ENCODE data around the gene STK10. TPM values are rescaled to one million over a fixed set of nuclear protein-coding genes. Genes with fewer than 3 reads are reported as not detected.

The STK10 gene
- polyA plus RNA-seq, 2 of the 4 experiments (the other 2 are of a cell fraction), result 4.3 to 13.1 TPM

DNA sequence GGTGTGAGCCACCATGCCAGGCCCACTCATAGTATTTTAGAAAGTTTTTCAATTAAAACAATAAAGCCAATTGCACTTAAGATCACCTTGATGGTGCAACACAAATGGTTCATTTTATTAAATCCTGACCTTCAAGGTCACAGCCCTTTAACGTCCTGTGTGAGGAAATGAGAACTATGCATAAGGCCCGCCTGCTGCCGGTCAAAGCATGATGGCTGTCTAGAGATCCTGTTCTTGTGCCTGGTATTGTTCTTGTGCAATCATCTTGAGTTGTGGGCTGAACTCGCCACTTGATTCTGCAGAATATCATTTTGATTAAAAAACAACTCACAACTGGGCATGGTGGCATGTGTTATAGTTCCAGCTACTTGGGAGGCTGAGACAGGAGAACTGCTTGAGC lies 137.9 kb downstream of the STK10 start (continued):
- TF ChIP-seq TFCP2L1 (CRISPR knock-in tag; IDR thresholded peaks at IDR 0.05) (no peak), ZNF302 (CRISPR knock-in tag; IDR thresholded peaks at IDR 0.05) (no peak), RFX5 (IDR thresholded peaks at IDR 0.05) (no peak), SREBF2 (IDR thresholded peaks at IDR 0.05) (no peak), KDM1A (IDR thresholded peaks at IDR 0.05; ENCODE audit: low read depth) (no peak), EP300 (IDR thresholded peaks at IDR 0.05) (no peak)
- TF ChIP-seq, protein P1, sequence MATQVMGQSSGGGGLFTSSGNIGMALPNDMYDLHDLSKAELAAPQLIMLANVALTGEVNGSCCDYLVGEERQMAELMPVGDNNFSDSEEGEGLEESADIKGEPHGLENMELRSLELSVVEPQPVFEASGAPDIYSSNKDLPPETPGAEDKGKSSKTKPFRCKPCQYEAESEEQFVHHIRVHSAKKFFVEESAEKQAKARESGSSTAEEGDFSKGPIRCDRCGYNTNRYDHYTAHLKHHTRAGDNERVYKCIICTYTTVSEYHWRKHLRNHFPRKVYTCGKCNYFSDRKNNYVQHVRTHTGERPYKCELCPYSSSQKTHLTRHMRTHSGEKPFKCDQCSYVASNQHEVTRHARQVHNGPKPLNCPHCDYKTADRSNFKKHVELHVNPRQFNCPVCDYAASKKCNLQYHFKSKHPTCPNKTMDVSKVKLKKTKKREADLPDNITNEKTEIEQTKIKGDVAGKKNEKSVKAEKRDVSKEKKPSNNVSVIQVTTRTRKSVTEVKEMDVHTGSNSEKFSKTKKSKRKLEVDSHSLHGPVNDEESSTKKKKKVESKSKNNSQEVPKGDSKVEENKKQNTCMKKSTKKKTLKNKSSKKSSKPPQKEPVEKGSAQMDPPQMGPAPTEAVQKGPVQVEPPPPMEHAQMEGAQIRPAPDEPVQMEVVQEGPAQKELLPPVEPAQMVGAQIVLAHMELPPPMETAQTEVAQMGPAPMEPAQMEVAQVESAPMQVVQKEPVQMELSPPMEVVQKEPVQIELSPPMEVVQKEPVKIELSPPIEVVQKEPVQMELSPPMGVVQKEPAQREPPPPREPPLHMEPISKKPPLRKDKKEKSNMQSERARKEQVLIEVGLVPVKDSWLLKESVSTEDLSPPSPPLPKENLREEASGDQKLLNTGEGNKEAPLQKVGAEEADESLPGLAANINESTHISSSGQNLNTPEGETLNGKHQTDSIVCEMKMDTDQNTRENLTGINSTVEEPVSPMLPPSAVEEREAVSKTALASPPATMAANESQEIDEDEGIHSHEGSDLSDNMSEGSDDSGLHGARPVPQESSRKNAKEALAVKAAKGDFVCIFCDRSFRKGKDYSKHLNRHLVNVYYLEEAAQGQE (IDR thresholded peaks at IDR 0.05), result no peak
- TF ChIP-seq, protein P2, sequence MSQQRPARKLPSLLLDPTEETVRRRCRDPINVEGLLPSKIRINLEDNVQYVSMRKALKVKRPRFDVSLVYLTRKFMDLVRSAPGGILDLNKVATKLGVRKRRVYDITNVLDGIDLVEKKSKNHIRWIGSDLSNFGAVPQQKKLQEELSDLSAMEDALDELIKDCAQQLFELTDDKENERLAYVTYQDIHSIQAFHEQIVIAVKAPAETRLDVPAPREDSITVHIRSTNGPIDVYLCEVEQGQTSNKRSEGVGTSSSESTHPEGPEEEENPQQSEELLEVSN (IDR thresholded peaks at IDR 0.05; ENCODE audit: borderline replicate concordance, low read depth), result no peak

DNA sequence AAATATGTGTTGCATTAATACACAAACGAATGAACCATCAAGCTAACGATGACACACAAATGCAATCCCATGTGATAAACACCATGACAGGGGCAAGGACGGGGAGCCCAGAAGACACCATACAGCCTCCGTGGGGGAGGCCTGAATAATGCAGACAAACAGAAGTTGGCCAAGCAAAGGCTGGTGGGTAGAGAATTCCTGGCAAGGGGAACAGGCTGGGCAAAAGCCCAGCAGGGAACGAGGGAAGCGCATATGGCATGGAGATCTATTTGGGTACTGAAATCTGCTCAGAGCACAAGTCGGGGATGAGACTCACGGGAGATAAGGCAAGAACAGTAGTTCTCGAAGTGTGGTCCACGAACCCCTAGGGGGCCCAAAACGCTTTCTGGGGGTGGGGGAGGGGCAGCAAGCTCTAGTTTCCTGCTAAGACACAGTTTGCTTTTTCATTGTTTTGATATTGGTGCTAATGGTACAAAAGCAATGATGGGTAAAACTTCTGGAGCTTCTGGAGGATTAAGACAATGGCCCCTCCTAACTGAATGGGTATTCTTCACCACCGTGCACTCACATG lies 138.7 kb downstream of the STK10 start:
- Histone ChIP-seq H3K27ac (no peak overlapping the region), H3K4me1 (no peaks in the 10 kb centered on the region), H3K9me3 (no peaks in the 10 kb centered on the region), H3K4me2 (no peak overlapping the region), H3K4me3 (no peak overlapping the region)
- WGBS (ENCODE audit: missing lambda C conversion rate), result 83% methylated on average over 12 of the region's 12 CpGs
- FAIRE-seq, result no peak
- TF ChIP-seq RAD21 (conservative IDR thresholded peaks at IDR 0.05 in 1 of 2, IDR thresholded peaks at IDR 0.05 in 1 of 2) (no peak), CBX2 (IDR thresholded peaks at IDR 0.05; ENCODE audit: borderline replicate concordance, low read depth) (no peak), ESRRA (IDR thresholded peaks at IDR 0.05; ENCODE audit: borderline replicate concordance, low read length) (no peak), NFE2L2 (conservative IDR thresholded peaks at IDR 0.05; ENCODE audit: low read length) (no peak), GATA3 (IDR thresholded peaks at IDR 0.05; ENCODE audit: borderline replicate concordance) (no peak), PHF8 (IDR thresholded peaks at IDR 0.05; ENCODE audit: borderline replicate concordance, low read depth) (no peak), CBX8 (IDR thresholded peaks at IDR 0.05) (no peak), ZC3H11A (IDR thresholded peaks at IDR 0.05) (no peak)
- TF ChIP-seq, protein P3, sequence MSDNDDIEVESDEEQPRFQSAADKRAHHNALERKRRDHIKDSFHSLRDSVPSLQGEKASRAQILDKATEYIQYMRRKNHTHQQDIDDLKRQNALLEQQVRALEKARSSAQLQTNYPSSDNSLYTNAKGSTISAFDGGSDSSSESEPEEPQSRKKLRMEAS (IDR thresholded peaks at IDR 0.05), result no peak
- no peak for ATAC-seq
- ChIA-PET POLR2A (no interaction called here), CTCF (interaction anchor here (1.4 to 2.6 kb wide), 2 partner anchors 8 to 137 kb away, joined by 3 to 8 read pairs; no protein-coding TSS in a partner anchor)
- no peak for DNase-seq (ENCODE audit: low read depth in 1 of 2, low spot score in 1 of 2)

DNA sequence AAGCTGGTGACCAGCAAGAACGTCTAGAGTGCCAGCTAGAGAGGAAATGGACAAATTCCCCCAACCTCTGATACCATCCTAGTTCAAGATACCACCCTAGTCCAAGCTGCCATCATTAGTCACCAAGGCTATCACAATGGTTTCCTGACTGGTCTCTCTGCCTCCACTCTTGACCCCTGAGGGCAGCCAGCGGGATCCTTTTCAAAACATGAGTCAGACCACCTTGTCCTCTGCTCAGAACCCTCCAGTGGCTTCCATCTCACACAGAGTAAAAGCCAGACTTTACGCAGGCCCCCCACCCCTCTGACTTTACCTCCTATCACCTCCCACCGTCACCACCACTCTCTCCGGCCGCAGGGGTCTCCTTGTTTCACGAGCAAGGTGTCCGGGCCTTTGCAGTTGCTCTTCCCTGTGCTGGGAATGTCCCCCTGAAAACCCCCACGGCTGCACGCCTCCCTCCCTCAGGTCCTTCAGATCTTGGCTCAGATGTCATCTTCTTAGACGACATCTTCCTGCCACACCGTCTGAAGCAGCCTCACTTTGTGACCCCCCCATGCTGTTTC lies 139.4 kb downstream of the STK10 start:
- no peak for FAIRE-seq

More for the DNA sequence above, 139.4 kb downstream of the STK10 start:
- DNase-seq (ENCODE audit: low read depth in 1 of 2, low spot score in 1 of 2) (no peak), ATAC-seq (no peak)
- Histone ChIP-seq H3K27ac (no peak overlapping the region), H3K4me2 (no peak overlapping the region), H3K4me1 (no peaks in the 10 kb centered on the region), H3K4me3 (no peak overlapping the region), H3K9me3 (no peaks in the 10 kb centered on the region)
- TF ChIP-seq HDAC2 (IDR thresholded peaks at IDR 0.05), result no peak
- TF ChIP-seq, protein P4, sequence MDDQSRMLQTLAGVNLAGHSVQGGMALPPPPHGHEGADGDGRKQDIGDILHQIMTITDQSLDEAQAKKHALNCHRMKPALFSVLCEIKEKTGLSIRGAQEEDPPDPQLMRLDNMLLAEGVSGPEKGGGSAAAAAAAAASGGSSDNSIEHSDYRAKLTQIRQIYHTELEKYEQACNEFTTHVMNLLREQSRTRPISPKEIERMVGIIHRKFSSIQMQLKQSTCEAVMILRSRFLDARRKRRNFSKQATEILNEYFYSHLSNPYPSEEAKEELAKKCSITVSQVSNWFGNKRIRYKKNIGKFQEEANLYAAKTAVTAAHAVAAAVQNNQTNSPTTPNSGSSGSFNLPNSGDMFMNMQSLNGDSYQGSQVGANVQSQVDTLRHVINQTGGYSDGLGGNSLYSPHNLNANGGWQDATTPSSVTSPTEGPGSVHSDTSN (IDR thresholded peaks at IDR 0.05), result no peak
- TF ChIP-seq, protein P1 (IDR thresholded peaks at IDR 0.05), result no peak
- TF ChIP-seq CBX8 (IDR thresholded peaks at IDR 0.05), result no peak
- TF ChIP-seq ZC3H11A (IDR thresholded peaks at IDR 0.05), result no peak
- no peak for TF ChIP-seq SMC3 (IDR thresholded peaks at IDR 0.05)
- TF ChIP-seq, protein P5, sequence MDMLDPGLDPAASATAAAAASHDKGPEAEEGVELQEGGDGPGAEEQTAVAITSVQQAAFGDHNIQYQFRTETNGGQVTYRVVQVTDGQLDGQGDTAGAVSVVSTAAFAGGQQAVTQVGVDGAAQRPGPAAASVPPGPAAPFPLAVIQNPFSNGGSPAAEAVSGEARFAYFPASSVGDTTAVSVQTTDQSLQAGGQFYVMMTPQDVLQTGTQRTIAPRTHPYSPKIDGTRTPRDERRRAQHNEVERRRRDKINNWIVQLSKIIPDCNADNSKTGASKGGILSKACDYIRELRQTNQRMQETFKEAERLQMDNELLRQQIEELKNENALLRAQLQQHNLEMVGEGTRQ (IDR thresholded peaks at IDR 0.05), result no peak
- TF ChIP-seq, protein P6, sequence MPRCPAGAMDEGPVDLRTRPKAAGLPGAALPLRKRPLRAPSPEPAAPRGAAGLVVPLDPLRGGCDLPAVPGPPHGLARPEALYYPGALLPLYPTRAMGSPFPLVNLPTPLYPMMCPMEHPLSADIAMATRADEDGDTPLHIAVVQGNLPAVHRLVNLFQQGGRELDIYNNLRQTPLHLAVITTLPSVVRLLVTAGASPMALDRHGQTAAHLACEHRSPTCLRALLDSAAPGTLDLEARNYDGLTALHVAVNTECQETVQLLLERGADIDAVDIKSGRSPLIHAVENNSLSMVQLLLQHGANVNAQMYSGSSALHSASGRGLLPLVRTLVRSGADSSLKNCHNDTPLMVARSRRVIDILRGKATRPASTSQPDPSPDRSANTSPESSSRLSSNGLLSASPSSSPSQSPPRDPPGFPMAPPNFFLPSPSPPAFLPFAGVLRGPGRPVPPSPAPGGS (IDR thresholded peaks at IDR 0.05), result no peak
- no peak for TF ChIP-seq GATA3 (IDR thresholded peaks at IDR 0.05; ENCODE audit: borderline replicate concordance)
- TF ChIP-seq NR3C1 (IDR thresholded peaks at IDR 0.05), result no peak
- WGBS (ENCODE audit: missing lambda C conversion rate), result 94% methylated on average over 12 of the region's 12 CpGs
- ChIA-PET POLR2A (no interaction called here), CTCF (interaction anchor here (1.4 to 2.1 kb wide), 3 partner anchors 9 to 136 kb away, joined by 3 to 11 read pairs (median 9); no protein-coding TSS in a partner anchor)
